Measurements from ENCODE around the gene LSAMP. TPM values are rescaled to one million over a fixed set of nuclear protein-coding genes. Genes with fewer than 3 reads are reported as not detected.

LSAMP gene
- total RNA-seq, 1 donor from 2014 or later = 3.9 TPM

GRCh38 chr3:116037954-116038911, 407.1 kb downstream of the LSAMP start:
- no peaks in the 10 kb centered on the region for H3K27me3 ChIP-seq
- no peaks in the 10 kb centered on the region for H3K9me3 ChIP-seq
- intact Hi-C loops (cut with DNase I) = no loop called here
- H3K36me3 ChIP-seq = no peaks in the 10 kb centered on the region
- H3K27ac ChIP-seq = no peak overlapping the region
- H3K4me1 ChIP-seq = peaks cover 5% of the 10 kb centered on the region
- TF ChIP-seq POLR2A (IDR thresholded peaks at IDR 0.05) = no peak
- no peak for TF ChIP-seq POLR2AphosphoS5 (IDR thresholded peaks at IDR 0.05; ENCODE audit: insufficient read depth in 1 of 2, low read depth in 1 of 2)
- TF ChIP-seq CTCF (IDR thresholded peaks at IDR 0.05) = no peak
- H3K4me3 ChIP-seq = no peak overlapping the region
- DNase-seq (ENCODE audit: extremely low spot score in 2 of 2) = no peak

DNA sequence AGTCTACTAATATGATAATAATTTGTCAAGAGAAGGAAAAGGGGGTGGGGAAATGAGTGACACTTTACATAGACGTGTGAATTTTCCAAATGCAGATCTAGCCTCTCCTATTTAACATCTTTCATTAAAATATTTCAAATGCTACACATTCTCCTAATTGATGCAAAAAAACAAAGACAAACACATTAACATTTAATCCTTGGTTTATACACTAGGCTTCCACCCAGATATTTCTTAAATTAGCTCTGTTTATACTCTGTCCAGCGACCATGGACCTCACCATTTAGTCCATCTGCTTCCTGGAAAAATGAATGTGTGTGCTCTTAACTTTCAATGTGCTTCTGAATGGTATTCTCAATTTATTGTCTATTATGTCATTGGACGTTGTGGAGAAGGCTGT, 409.9 kb downstream of the LSAMP start:
- Histone ChIP-seq H3K27me3 (no peaks in the 10 kb centered on the region), H3K27ac (no peak overlapping the region), H3K4me3 (no peak overlapping the region), H3K36me3 (no peaks in the 10 kb centered on the region), H3K4me1 (peaks cover 5% of the 10 kb centered on the region), H3K9me3 (no peaks in the 10 kb centered on the region)
- TF ChIP-seq CTCF (IDR thresholded peaks at IDR 0.05) (no peak), POLR2AphosphoS5 (IDR thresholded peaks at IDR 0.05; ENCODE audit: insufficient read depth in 1 of 2, low read depth in 1 of 2) (no peak)
- no peak for DNase-seq (ENCODE audit: extremely low spot score in 2 of 2)
- intact Hi-C loops (cut with DNase I) = no loop called here

DNA sequence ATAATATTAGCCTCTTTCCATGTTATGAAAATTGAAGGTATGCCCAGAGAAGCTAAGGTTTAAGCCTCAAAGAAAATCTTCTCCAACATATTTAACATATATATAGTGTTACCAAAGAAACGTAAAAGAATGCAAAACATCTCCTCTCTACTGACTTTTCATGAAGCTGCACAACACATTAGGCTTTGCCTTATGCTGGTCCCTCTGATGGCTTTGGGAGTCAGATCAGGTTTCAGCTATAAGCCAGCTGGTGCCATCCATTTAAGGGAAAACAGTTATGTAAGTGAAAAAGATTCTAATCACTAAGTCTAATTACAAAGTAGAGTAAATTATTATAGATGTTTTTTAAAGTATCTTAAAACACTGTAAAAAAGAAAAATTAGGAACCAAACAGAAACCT, 410.5 kb downstream of the LSAMP start:
- H3K27me3 ChIP-seq = no peaks in the 10 kb centered on the region

DNA sequence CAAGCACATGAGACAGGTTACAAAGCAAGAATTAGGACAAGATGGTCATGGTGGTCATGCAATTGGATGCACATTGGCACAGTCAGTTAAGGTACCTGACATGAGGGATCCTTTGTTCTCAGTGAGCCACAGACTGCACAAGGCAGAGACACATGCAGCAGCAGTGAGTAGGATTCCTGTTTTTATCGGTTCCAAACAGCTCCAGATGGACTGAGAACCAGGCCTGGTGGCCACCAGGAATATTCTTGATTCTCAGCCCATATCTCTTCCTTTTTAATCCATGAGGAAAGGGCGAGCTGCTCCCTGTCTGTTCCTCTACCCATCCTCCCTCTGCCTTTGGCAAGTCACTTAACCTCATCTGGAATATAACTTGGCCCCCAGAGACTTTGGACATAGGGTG, 411.2 kb downstream of the LSAMP start:
- no peak for DNase-seq (ENCODE audit: extremely low spot score in 2 of 2)
- Histone ChIP-seq H3K4me3 (no peak overlapping the region), H3K4me1 (peaks cover 5% of the 10 kb centered on the region), H3K36me3 (no peaks in the 10 kb centered on the region), H3K9me3 (no peaks in the 10 kb centered on the region), H3K27me3 (no peaks in the 10 kb centered on the region), H3K27ac (no peak overlapping the region)
- TF ChIP-seq CTCF (IDR thresholded peaks at IDR 0.05) = no peak
- TF ChIP-seq POLR2A (IDR thresholded peaks at IDR 0.05) = no peak
- TF ChIP-seq POLR2AphosphoS5 (IDR thresholded peaks at IDR 0.05; ENCODE audit: insufficient read depth in 1 of 2, low read depth in 1 of 2) = no peak
- intact Hi-C loops (cut with DNase I) = no loop called here

More for the DNA sequence above, 410.5 kb downstream of the LSAMP start:
- H3K36me3 ChIP-seq = no peaks in the 10 kb centered on the region
- no peak for DNase-seq (ENCODE audit: extremely low spot score in 2 of 2)
- peaks cover 5% of the 10 kb centered on the region for H3K4me1 ChIP-seq
- intact Hi-C loops (cut with DNase I) = no loop called here
- no peak overlapping the region for H3K4me3 ChIP-seq
- H3K9me3 ChIP-seq = no peaks in the 10 kb centered on the region
- no peak overlapping the region for H3K27ac ChIP-seq
- TF ChIP-seq POLR2AphosphoS5 (IDR thresholded peaks at IDR 0.05; ENCODE audit: insufficient read depth in 1 of 2, low read depth in 1 of 2) (no peak), CTCF (IDR thresholded peaks at IDR 0.05) (no peak), POLR2A (IDR thresholded peaks at IDR 0.05) (no peak)

GRCh38 chr3:116033516-116033915, 411.8 kb downstream of the LSAMP start:
- Histone ChIP-seq H3K27ac (no peak overlapping the region), H3K9me3 (no peaks in the 10 kb centered on the region), H3K4me3 (no peak overlapping the region), H3K27me3 (no peaks in the 10 kb centered on the region), H3K36me3 (no peaks in the 10 kb centered on the region), H3K4me1 (peaks cover under 1% of the 10 kb centered on the region)
- TF ChIP-seq POLR2AphosphoS5 (IDR thresholded peaks at IDR 0.05; ENCODE audit: insufficient read depth in 1 of 2, low read depth in 1 of 2) (no peak), CTCF (IDR thresholded peaks at IDR 0.05) (no peak), POLR2A (IDR thresholded peaks at IDR 0.05) (no peak)
- no peak for DNase-seq (ENCODE audit: extremely low spot score in 2 of 2)
- intact Hi-C loops (cut with DNase I) = no loop called here
